Fibroblast of skin of left quadriceps (primary cell): Measurements from ENCODE around the gene ST3GAL5.
"Not testable (repeated sequence)": the region's sequence is repeated elsewhere in the genome, so short reads cannot be mapped to it uniquely, and the experiment has no call there.

Experiments used
- DNase-seq, 2 experiments: peaks; one replicate each; pipeline ENCODE4 v3.0.0-alpha.2; 2013; ENCODE audit warnings: low read depth in 2 of 2

The ST3GAL5 gene

DNA sequence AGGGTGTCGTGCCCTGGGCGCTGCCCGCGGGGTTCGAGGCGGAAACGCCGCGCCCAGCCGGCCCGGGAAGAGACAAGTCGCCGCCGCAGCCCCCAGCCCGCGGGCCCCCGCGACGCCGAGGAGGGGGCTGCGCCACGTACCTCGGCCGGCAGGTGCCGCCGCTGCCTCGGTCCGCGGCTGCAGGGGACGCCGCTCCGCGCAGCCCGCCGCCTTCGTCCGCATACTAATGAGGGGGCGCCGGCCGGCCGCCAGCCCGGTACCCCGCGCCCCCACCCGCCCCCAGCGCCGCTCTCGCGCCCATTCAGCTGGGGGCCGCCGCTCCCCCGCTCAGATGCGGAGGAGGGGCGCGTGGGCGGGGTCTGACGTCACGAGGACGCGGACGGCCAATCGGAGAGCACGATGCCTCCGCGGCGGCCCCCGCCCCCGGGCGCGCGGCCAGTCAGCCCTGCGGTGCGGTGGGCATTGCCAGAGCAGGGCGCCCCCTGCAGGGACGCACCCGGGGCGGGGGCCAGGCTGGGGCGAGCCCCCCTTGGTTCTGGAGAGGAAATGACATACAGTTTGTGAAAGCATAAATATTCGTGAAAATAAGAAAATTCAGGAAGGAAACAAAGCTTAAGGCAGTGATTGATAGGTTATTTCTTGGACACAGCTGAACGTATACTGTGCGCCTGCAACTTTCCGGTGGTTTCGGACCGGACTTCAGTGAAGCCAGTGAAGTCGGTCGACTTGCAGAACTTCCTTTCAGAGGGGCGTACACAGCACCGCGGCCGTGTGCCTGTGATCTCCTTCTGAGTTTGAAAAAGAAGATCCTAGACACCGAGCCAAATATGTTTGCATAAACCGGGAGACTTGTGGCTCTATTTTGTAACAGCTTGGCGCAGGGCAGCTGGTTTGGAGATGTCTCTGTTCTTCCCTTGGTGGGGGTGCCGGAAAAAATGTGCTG is at the start of gene ST3GAL5:
Gene ST3GAL5, minus strand, starts transcription at position 307 of the 943 bp plus-strand sequence. Its CDS starts 85 bp downstream, at position 222.
- DNase-seq, result peak; percentile 67 to 70

GRCh38 chr2:85938456-85938855 is 49.7 kb upstream of the ST3GAL5 start:
- no peak for DNase-seq

GRCh38 chr2:85937069-85937439 is 48.3 kb upstream of the ST3GAL5 start:
- DNase-seq, result no peak

DNA sequence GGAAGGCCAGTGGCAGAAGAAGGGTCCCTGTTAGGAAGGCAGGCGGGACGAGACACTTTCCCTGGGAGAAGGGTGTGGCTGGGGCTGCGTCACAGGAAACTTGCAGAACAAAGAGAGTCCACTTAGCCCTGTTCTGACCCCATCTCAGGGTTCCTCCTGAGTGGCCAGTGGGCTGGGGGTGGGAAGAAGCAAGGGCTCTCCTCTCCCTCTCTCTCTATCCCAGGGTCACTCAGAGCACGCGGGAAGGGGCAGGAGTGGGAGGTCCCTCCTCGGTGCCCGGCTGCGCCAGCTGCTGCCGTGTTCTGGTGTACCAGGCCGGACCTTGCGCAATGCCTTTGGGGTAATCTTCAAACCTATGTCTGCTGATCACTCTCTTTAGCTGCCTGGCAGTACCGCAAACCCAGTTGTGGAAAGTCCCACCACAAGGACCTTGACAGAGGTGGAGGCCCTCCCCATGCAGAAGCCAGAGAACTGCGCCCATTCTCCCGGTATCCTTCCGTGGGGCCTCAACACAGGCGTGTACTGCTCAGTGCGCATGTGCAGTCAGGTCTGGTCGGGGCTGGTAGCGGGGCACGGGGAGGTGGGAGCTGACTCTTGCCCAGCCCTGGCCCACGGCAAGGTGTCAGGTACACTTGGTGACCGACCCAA is 47.8 kb upstream of the ST3GAL5 start:
- no peak for DNase-seq

GRCh38 chr2:85935746-85936208 is 47.0 kb upstream of the ST3GAL5 start:
- peak in 1 of 2 experiments; percentile 60 for DNase-seq

- no peak for DNase-seq
Measured at GRCh38 chr2:85935170-85935745, 46.5 kb upstream of the ST3GAL5 start.

- peak in 1 of 2 experiments; percentile 64 for DNase-seq
Measured at GRCh38 chr2:85933753-85934594, 45.2 kb upstream of the ST3GAL5 start.

- DNase-seq, result not testable (repeated sequence)
Measured at GRCh38 chr2:85931151-85931550, 42.4 kb upstream of the ST3GAL5 start.

DNA sequence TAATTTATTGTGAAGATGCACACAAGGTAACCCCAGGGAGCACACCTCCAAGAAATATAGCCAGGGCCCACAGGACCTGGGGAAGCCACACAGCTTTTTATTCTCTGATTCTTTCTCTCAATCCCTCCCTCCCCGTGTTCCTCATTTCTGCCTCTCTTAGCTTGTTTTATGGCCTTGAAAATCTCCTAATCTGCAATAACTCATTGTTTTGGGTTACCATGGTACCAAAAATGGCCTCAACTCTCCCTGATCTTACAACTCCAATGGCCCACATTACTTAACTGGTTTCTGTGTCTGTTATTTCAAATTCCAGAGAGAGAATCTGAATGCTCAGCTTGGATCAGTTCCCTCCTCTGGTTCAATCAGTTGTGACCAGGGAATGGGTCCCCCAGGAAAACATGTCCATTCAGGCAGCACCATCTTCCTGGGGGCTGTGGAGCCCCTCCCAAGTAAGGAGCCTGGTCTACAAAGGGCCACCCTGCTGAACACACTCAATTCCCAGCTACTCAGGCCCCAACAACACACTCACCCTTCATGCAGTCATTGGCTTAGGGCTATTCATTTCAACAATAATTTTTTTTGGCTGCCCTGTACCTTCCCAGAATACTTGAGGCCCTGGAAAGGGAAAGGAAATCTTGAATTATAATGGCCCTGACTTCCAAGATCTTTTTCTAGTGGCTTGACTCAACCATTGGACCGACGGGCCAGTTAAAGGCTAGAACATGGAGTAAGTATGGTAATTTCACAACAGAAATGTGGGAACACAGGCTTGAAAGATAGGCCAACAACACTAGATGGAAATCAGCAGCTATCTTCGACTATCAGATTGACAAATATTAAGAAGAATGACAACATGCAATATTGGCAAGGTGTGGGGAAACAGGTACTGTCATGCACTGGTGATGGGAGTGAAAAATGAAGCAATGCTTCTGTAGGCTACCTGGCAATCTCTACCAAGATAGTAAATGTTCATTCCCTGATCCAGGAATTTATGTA is 41.6 kb upstream of the ST3GAL5 start:
- no peak for DNase-seq

GRCh38 chr2:85929096-85930050 is 40.6 kb upstream of the ST3GAL5 start:
- DNase-seq, result no peak

DNA sequence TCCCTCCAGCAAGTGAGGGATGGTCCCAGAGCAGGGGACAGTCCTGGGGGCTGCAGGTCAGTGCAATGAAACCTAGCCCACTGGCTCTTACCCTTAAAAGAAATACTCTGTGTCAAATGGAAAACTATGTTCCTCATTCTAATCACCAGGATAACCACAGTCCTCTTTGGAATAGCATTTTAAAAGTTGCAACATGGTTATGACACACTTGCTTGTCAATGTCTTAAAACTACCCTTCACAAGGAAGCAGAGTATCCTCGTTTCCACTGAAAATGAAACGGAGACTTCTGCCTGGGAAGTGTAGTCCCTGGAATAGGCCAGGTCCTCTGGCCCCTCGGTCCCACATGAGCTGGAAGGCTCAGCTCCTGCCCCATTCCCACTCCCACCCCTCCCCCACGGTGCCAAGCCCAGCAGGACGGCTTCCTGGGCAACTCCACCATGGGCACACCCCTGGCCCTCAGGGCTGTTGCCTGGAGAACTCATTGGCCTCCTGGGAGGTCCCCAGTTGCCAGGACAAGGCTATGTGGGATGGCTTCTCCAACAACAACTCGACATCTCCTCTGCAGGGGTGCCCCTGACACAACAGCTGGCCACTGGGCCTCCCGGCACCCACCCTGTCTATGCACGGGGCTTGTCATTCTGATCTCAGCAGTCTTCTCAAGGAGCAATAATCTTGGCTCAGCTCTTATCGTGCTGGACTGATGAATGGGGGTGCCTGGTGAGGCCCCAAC is 38.3 kb upstream of the ST3GAL5 start:
- DNase-seq, result no peak

- no peak for DNase-seq
Measured at GRCh38 chr2:85926526-85926925, 37.7 kb upstream of the ST3GAL5 start.

- DNase-seq, result no peak
Measured at GRCh38 chr2:85925216-85925671, 36.5 kb upstream of the ST3GAL5 start.

DNA sequence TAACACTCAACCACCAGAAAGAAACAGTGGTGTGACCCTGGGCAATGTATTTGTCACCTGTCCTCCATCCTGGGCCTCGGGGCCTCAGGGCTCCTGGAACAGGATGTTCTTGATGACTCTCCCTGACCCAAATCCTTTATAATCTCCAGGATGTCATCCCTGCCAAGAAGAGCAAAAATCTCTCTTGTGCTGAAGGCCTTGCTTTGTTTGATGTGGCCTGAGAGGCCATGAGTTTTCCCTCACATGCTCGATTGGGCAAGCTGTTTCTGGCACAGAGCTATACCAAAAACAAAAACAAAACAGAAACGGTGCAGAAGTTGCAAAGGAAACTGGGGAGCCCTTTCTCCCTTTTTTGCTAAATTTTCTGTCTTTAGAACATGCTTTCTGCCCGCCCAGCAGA is 35.7 kb upstream of the ST3GAL5 start:
- no peak for DNase-seq

DNA sequence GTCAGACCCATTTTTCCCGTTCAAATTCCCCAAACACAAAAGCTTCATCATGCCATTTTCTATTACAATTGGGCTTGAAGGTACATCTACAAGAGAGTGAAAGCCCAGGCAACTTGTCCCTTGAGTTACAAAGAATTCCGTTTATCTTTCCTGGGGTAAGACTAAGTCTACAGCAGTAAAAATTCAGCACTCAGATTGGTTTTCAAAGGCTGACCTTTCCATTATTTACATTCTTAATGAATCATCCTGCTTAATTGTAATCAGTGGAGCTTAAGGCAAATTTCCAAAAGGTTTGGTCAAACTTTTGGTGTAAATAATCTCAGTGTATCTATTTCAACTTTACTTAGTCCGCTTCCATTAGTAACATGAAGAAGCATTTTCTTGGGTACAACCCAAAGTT is 33.4 kb upstream of the ST3GAL5 start:
- DNase-seq, result no peak

GRCh38 chr2:85921659-85922058 is 32.9 kb upstream of the ST3GAL5 start:
- DNase-seq, result no peak

DNA sequence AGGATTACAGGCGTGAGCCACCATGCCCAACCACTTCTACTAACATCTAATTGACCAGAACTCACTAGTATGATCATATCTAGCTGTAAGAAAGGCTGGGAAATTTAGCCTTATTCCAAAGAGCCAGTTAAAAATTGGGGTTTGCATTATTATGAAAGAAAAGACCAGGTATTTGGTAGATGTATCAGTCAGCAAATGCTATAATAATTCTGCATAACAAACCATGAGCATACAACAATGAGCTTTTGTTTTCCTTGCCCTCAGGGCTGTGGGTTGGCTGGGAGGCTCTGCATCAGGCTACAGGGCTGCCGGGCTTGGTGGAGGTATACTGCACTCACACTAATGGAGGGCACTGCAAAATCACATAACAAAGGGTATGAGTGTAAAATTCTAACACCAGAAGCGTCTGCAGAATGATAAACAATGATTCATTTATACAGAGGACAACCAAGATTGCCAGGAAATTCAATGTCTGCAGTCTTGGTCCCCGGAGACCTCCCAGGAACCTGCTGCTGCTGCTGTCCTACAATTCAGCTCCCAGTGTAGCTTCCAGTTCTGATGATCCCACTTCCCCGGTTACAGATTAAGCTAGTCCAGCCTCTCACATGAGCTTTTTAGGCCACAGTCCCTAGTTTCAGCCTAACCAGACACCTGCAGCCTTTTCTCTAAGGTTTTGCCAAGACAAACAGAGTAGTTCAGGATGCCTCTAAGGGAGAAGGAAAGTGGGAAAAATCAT is 32.2 kb upstream of the ST3GAL5 start:
- no peak for DNase-seq
